Stimulated activated CD8-positive, alpha-beta memory T cell treated with anti-CD3 and anti-CD28 coated beads, Interleukin-2, amount 100 ng/mL, for 1 hour (primary cell): ENCODE data around the gene TIGD1.
"Not testable (repeated sequence)": the region's sequence is repeated elsewhere in the genome, so short reads cannot be mapped to it uniquely, and the experiment has no call there.

Experiments used
- DNase-seq, 2 donors: peaks; one replicate each; pipeline ENCODE4 v3.0.0-alpha.2; 2020; ENCODE audit warnings: low read depth in 2 of 2

Gene TIGD1

DNA sequence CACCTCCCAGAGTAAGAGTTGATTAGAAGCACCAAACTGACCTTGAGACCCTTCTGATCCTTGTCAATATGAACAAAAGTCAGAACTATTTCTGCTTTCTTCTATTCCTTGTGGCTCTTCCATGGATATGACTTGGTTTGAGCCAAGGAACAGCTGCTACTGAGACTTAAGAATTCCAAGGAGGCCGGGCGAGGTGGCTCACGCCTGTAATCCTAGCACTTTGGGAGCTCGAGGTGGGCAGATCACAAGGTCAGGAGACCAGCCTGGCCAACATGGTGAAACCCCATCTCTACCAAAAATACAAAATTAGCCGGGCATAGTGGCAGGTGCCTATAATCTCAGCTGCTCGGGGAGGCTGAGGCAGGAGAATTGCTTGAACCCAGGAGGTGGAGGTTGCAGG is 20.1 kb upstream of the TIGD1 start:
- not testable (repeated sequence) for DNase-seq

DNA sequence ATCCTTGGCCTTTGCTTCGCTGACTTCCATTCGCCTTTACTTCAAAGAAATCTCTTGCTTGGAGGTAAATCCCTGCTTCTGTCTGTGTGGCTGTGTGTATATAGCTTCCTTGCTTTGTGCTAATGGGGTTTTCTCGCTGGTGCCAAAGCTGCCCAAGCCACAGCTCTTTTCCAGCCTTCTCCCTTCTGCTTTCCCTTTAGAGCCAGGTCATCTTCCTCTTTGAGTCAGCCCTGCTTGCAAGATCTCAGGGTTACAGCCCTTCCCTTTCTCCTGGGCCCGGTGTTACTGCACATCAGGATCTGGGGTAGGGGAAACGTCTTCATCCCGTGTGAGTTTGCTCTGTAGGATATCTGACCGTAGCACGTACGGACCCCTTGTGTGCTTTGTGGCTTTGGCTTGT is 19.2 kb upstream of the TIGD1 start:
- no peak for DNase-seq

DNA sequence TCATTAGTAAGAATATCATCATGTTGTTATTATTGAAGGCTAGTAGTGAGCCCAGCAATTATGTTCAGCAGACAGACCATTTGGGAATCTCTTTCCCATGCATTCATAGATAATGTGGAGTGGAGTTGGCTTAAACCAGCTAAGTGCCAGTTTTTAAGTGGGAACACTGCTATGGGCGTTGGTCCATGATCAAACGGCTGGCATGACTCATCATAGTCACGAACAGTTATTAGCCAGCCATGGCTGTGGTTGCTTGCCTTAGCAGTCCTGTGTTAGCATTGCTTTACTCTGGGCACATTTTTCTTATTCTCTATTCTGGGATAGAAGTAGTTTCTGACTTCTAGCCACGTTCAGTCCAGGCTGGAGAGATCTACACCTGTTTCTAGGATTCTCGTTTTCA is 17.8 kb upstream of the TIGD1 start:
- DNase-seq = no peak

DNA sequence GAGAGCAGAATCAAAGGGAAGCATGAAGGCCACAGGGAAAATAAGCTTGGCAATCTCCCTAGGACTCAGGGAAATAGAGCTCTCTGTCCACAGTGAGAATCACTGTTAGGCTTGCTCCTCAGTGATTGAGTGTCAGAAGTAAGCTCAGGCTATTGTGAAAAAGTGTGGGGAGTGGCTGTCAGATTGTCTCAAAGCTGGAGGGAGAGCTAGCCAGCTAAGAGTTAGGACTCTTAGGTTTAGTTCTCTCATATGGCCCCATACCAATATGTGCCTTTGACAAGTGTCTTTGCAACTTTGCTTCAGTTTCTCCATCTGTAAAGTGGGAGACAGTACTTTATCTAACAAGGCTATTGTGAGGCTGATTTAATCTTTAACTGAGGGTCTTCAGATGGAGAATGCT is 17.4 kb upstream of the TIGD1 start:
- DNase-seq = no peak

DNA sequence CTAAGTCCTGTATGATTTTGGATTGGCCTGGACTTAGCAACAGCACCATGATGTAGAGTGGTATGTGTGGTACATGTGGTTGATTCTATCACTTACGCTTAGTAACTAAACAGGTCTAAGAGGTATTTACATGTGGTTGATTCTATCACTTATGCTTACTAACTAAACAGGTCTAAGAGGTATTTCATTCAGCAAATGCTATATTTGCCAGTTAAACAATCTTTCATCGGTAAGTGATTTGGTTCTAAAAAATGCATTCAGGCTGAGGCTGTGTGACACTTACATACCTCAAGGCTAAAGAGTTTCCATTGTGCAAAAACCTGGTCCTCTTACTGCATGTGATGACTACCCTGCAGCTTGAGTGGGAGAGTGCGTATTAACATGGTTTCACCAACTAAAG is 13.2 kb upstream of the TIGD1 start:
- DNase-seq = no peak

DNA sequence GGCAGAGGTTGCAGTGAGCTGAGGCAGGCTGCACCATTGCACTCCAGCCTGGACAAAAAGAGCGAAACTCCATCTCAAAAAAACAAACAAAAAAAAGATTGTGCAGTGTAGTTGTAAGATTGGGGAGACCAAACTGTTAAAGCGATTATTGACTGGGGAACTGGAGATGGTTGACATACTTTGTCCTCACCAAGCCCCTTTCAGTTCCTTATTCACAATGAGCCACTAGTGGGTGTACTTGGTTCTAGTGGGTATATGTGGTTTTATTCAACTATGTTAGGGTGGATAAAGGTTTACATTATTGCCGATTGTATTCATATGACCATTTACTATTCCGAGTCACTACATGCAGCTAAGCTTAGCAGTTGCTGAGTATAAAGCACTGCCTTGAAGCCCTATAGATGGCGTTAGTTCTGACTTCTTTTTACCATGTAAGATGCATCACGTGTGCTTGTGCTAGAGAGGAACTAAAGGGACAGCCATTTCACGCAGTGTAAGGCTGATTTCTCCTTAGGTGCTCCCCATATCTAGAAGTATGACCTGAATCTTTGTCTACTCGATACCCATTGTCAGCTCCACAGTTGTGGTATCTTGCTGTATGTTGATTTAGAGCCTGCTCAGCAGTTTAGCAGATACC is 12.3 kb upstream of the TIGD1 start:
- DNase-seq = no peak

DNA sequence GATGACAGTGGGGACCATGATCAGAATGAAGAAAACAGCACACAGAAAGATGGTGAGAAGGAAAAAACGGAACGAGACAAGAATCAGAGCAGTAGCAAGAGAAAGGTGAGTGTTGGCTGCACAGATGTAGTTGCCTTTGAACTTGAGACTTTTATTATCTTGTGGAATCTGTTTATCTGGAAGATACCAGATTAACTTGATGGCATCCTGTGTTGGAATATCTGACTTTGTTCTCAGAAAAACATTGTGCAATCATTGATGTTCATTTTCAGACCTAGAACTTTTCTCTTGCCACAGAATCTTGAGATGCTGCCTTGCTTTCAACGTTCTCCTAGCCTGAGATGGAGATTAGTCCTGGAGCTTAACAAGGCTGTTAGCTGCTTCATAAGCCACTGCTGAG is 6.1 kb upstream of the TIGD1 start:
- no peak for DNase-seq

DNA sequence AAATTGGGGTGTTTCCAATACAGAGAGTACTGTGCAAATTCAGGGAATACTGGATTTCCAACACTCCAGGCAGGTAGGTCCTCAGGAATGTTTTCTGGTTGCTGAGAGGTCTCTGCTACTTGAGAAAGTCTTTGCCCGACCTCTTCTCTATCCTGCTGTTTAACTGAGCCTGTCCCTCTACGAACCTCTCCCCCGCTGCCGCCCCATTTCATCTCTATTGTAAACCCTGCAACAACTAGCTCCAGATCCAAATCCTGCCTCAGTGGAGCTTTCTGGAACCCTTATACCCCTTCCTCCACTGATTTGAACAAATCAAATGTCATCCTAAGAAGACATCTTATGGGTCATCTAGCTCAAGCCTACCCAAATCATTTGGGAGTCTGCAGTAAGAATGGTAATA is 1.4 kb upstream of the TIGD1 start:
- DNase-seq = no peak

DNA sequence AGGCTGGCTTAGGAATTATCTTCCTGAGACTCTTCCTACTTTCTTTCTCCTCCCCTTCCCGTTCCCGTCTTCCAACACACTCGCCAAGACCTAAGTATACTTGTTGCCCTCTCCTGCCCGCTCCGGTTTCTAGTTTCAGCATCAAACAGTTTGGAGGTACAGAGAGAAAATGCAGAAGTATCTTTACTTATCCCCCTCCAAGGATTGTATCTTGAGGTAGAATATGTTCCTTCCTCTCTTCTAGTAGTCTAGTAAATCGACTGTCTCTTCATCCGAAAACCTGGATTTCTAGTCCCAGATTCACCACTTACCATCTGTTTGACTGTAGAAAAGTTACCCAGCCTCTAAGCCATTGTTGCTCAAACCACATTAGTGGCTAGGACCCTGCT is 887 bp upstream of the TIGD1 start:
- DNase-seq = no peak

DNA sequence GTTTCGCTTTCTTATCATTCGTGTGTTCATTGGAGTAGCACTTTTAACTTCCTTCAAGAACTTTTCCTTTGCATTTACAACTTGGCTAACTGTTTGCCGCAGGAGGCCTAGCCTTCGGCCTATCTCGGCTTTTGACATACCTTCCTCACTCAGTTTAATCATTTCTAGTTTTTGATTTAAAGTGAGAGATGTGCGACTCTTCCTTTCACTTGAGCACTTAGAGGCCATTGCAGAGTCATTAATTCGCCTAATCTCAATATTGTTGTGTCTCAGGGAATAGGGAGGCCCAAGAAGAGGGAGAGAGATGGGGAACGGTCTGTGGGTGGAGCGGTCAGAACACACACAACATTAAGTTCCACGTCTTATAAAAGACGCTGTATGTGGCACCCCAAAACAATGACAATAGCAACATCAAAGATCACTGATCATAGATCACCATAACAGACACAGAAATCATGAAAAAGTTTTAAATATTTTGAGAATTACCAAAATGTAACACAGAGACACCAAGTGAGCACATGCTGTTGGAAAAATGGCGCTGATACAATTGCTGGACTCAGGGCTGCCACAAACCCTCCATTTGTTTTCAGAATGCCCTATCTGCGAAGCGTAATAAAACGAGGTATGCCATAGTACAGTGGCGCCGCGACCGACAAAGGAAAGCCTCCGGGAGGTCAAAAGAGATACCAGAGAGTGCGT is 553 bp downstream of the TIGD1 start:
- no peak for DNase-seq

DNA sequence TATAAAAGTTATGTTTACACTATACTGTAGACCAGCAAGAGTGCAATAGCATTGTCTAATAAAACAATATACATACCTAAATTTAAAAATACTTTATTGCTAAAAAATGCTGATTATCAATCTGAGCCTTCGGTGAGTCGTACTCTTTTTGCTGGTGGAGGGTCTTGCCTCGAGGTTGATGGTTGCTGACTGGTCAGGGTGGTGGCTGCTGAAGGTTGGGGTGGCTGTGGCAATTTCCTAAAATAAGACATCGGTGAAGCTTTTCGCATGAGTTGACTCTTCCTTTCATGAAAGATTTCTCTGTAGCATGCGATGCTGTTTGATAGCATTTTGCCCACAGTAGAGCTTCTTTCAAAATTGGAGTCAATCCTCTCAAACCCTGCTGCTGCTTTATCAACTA is 2.4 kb downstream of the TIGD1 start:
- no peak for DNase-seq

DNA sequence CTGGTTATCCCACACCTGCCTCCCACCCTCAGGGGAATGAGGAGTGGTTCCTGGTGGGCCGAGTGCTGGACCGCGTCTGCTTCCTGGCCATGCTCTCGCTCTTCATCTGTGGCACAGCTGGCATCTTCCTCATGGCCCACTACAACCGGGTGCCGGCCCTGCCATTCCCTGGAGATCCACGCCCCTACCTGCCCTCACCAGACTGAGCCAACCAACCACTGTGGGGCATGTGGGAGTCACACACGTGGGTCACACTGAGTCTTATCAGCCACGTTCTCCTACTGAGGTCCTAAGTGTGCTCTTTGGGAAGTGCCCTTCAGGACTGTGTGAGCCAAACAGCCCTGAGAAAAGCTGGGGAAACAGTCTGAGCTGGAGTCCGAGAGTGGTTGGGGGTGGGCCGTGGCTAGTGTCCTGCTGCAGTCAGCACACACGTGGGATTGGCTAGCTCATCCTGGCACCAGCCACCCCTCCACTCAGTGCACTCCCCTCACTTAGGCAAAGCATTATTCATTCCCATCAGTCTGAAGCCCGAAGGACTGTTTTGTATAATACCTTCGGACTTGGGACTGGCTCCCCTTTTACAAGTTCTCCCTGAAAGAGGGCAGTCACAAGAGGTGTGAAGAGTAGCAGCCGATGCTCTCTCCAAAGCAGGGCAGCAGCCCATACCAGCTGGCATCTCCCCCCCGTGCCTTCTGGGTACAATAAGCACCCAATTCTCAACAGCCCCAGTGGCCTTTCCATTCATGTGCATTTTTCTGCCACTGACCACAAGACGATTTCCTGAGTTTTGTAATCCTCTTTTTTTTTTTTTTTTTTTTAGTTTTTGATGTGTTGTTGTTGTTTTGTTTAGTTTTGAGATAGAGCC is 4.6 kb downstream of the TIGD1 start:
- no peak for DNase-seq

DNA sequence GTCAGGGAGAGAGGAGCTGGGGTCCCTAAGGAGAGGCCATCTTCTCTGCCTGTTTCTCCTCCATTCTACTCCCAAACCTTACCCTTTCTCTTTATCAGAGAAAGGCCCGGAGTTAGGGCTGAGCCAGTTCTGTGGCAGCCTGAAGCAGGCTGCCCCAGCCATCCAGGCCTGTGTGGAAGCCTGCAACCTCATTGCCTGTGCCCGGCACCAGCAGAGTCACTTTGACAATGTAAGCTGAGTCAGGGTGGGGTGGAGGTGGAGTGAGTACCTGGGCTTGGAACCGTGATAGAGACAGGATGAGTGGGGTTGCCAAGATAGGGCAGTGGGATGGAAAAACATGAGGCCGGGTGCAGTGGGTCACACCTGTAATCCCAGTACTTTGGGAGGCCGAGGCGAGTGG is 5.7 kb downstream of the TIGD1 start:
- no peak for DNase-seq

DNA sequence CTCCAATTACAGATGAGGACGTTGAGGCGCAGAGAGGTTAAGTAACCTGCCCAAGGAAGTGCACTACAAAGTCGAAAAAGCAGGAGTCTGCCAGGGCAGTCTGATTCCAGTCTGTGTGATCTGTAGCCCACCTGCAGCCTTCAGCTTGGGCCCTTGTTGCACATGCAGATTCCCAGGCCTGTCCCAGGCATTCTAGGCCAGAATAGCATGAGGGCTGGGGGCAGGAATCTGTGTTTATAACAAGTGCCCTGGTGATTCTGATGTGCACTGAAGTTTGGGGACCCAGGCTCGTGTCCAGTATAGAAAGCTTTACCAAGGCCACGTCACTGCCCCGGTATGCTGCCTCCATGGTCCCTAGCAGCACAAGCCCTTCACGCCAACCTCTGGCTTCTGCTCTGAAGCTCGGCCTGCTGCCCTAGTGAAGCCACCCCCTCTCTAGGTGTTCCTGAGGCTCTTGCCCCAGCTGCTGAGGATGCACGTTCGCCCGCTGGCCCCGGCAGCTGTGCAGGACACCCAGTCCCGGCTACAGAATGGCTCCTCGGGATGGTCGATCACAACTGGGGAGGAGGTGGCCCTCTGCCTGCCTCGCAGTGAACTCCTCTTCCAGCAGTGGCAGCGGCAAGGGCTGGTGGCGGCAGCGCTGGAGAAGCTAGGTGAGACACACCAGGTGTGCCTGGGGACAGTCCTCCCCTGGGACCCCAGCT is 6.3 kb downstream of the TIGD1 start:
- no peak for DNase-seq

DNA sequence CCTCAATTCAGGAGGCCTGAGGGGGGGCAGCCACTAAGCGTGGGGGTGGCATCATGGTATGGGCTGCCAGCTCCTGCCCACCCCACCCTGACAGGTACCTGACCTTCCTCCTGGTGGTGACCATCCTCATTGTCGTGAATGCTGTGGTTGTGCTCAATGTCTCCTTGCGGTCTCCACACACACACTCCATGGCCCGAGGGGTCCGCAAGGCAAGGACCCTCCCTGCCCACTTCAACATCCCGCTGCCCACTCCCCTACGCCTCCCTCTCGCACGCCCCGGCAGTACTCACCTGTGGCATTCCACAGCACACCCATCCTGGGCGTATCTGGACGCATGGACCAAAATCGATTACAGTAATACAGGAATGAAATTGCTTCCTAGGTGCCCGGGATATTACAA is 6.9 kb downstream of the TIGD1 start:
- no peak for DNase-seq

DNA sequence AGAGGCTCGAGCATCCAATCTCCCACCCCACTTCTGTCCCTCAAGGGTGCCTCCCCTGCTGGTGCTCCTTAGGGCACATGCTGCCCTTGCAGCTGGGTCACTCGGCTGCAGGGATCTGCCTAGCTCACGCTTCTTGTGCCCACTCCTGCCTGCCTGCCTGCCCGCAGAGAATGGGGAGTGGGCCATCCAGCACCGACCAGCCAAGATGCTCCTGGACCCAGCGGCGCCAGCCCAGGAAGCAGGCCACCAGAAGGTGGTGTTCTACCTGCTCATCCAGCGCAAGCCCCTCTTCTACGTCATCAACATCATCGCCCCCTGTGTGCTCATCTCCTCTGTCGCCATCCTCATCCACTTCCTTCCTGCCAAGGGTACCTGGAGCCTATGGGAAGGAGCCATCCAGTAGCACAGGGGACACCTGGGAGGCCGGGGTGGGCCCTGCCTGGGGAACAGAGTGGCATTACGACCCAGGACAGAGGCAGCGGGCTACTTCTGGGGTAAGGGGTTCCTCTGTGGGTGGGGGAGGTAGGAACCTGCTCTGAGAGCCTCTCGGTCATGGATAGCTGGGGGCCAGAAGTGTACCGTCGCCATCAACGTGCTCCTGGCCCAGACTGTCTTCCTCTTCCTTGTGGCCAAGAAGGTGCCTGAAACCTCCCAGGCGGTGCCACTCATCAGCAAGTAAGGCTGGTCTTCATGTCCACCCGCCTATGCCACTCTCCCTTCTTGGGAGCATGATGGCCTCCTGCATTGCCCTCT is 7.5 kb downstream of the TIGD1 start:
- no peak for DNase-seq

DNA sequence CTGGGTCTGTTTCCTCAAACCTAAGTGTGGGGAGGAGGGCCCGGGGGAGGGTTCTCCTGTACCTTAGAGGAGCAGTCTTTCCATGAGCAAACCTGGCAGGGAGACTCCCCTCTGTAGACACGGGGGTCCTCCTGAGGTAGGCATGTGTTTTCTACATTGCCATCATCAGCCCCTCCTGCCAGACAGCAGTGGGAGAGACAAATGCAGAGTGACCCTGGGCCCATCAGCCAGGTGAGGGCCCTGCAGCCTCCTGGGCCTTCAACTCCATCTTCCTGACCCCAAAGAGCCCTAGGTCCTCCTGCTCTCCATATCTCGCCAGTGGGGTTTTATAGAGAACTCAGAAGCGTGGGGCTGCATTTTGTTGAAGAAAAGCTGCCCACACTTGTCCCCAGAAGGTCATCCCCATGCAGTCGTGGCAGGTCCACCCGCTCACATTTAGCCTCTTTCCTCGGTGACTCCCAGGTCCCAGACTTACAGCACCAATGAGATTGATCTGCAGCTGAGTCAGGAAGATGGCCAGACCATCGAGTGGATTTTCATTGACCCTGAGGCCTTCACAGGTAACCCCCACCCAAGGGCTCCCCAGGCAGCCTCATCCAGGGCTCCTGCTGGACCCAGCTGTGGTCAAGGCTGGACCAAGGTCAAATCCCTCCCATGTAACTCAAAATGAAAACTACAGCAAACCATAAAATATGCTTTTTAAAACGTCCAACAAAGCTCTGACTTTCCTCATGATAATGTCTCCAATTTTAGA is 8.2 kb downstream of the TIGD1 start:
- DNase-seq = no peak

DNA sequence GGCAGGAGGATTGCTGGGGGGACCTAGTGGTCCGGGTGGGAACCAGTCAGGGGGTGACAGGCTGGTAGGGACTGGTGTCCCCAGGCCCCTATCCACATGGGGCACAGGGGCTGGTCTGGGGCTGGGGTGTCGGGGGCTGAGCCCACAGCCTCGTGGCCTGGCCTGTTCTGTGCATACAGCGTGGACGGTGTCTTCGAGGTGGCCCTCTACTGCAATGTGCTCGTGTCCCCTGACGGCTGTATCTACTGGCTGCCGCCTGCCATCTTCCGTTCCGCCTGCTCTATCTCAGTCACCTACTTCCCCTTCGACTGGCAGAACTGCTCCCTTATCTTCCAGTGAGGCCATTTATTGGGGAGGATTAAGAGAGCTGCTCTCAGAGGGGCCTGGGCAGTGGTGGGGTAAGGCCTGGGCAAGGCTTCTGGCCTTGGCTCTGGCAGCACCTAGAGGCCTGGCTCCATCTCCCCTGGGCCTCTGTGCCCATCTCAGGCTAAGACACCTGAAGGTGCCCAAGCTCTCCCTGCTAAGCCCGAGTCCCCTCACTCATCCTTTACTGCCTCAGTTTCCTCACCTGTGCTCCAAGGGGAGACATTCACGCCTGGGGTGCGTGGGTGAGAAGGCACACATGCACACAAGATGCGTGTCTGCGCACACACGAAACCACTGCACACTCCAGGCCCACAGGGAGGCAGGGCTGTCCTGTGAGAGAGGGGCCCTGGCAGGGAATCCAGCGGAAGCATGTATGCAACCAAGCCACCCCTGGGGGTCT is 9.0 kb downstream of the TIGD1 start:
- DNase-seq = no peak

DNA sequence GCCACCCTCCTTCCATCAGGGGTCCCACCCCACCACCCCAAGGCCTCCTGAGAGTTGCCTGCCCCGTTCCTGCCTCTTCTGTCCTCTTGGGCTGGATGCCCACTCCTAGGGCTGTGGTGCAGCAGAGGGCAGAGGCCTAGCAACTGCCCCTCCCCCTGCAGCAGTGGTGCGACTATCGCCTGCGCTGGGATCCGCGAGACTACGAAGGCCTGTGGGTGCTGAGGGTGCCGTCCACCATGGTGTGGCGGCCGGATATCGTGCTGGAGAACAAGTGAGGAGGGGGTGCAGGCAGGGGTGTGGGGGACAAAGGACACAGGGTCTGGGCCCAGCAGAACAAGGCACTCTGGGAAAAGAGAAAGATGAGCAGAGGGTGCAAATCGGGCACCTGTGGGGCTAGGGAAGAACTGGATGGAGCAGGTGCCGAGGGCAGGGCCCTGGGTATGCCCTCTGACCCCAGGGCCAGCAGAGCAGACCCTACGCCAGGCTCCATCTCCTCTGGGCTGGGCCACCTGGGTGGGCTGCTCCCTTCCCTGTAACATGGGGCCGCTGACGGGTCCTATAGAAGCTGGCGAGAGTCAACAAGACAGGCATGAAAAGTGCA is 9.8 kb downstream of the TIGD1 start:
- no peak for DNase-seq
